ENCODE data around the gene PIK3C3. TPM values are rescaled to one million over a fixed set of nuclear protein-coding genes. Genes with fewer than 3 reads are reported as not detected.
"Not testable (repeated sequence)": the region's sequence is repeated elsewhere in the genome, so short reads cannot be mapped to it uniquely, and the experiment has no call there.

PIK3C3 gene
- polyA plus RNA-seq, 1 donor, result 92.5 TPM

DNA sequence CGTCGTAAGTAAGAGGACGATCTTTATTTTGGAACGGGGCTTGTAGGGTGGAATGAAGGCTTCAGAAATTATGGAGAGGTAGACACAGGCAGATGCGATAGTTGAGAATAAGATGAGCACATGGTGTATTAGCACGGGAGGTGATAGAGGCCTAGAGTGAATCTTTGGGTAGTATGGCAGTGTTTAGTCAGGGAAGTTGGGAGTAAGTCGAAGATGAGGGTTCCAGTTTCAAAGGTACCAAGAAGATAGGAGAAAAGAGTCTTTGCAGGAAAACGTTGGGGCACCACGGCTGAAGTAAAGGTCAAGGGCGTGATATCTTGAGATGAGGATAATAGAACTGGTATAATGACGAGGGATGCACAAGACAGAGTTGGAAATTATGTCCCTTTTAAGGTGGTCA is 654 bp downstream of the PIK3C3 start:
- no peak for DNase-seq

DNA sequence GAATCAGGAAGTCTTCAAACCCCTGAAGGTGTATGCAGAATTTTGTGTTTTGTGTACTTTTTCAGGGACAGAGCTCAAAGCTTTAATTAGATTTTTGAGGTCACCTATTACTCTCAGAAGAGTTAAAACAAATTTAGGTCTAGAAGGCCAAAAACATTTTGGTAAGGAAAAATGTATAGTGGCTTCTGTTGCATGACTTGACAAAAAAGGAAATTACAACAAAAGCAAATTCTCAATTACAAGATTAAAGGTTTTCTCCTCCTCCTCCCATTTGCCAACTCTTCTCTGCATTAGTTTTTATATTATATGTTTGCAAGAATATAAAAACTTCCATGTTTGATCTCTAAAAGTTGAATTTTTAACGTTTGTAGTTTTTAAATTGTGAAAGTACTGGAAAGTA is 4.0 kb downstream of the PIK3C3 start:
- no peak for DNase-seq

DNA sequence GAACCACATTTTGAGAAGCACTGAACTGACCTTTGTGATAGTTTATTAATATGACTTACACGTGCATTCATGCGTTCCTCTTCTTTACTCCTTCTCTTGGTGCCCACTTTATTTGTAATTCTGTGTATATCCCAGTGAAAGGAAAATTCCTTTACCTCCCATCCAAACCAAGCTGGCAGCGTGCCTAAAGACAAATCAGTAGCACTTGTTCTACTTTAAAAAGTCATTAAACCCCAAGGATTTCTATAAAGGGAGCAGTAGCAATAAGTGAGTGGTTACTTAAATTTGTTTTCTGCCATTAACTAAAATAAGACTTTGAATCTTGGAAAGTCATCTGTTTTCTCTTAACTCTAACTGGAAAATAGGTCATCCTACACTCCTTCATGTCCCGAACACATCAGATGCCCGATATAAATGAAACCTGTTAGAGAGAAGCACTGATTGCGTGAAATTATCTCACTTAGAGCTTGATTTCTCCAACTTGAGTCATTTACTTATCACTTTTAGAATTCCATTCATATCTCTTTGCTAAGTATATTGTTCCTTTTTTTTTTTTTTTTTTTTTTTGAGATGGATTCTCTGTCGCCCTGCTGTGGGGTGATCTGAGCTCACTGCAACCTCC is 10.7 kb downstream of the PIK3C3 start:
- no peak for DNase-seq

DNA sequence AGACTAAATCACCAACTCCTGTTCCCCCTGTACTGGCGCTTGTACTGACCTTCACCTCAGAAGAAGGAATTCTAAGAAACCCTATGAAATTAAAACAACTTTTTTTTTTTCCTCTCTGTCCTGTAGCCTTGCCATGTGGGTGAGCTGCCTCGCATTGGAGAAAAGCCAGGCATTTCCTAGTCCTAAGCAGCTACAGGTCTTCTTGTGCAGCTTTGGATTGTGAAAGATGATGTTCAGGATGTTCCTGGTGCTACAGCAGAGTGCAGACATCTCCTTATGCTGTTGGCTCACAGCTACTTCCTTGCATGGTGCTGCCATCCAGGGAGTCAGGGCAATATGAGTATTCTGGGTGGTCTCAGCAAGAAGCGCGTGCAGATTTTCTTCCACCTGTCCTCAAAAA is 11.9 kb downstream of the PIK3C3 start:
- DNase-seq, result no peak

DNA sequence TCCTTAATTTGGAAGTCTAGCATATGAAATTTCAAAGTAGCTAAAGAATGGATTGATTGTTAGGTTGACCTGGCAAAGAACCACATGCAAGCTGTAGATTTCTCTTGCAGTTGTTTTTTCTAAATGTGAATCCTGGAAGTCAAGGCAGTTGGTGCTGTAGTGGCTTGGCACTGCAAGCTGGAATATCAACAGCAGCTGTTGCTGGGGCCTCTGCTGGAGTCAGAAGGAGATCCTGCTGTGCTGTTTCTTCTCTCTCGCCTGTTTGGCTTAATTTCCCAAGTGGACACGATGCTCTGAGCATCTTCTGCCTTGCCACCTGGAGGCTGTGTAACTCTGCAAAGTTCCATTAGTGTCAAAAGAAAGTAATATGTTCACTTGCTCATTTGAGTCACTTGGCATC is 12.6 kb downstream of the PIK3C3 start:
- no peak for DNase-seq

DNA sequence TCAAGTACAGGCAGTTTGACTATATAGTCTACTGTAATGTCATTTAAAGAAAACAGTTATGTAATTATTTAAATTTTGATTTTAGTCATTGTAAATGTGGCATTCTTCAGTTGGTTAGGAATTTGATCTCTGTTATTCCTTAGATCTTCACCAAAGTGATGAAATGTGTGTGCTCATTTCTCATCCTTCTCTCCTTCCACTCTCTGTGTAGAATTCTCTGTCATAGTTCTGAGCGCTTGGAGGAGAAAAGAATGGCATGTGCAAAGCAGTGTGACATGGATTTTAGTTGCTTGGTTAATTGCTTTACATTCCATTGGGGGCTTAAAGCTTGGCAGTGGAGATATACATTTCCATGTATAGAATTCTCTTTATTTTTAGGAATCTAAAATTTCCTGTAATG is 14.8 kb downstream of the PIK3C3 start:
- no peak for DNase-seq

DNA sequence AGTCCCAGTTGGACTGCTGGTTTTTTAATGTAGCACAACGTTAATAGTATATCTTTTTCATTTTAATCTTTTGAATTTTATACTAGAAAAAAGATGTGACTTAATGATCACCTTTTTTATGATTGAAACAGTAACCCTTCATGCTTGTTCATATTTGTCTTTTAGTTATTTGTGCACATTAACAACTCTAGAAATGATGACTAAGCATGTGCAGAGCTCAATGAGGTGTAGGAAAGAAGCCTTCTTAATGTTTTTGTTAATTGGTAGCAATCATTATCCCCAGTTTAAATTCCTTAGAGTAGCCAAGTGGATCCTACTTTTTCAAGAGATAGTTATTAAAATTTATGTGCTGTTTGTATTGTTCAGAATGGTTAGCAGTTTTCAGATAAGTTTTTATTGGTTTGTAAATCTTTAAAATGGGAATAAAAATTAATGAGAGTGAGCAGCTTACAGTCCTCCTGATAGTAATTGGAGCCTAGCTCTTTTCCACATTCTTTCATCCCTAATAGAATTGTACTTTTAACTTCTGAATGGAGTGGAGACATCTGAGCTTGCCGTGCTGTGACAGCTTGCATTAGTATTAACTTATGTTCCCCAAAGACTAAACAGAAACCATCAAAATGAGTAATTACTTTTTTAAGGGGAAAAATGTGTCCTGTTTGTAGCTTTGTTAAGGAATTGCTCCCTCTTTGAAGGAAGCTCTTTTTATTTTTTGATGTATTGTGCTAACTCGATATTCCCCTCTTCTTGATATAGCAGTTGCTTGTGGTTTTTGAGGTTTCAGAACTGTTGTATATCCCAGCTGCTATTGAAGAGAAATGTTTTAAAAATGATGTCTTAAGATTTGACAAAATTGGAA is 17.3 kb downstream of the PIK3C3 start:
- DNase-seq, result peak; percentile 68

DNA sequence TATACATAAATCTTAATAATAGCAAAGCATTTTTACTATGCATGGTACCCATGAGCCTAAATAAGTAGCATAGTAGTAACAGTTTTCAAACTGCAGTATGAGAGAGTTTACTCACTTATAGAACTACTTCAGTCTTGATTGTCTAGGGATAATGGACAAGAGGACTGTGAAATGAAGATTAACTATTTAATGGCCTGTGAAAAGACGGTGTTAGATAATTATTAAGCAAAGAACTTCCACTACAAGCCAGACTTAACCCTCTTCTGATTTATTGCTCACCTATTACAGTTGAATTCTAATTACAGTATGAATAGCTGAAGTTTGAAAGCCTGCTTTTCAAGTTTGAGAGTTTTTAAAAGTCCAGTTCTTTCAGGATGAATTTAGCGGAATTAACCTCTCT is 18.9 kb downstream of the PIK3C3 start:
- no peak for DNase-seq

DNA sequence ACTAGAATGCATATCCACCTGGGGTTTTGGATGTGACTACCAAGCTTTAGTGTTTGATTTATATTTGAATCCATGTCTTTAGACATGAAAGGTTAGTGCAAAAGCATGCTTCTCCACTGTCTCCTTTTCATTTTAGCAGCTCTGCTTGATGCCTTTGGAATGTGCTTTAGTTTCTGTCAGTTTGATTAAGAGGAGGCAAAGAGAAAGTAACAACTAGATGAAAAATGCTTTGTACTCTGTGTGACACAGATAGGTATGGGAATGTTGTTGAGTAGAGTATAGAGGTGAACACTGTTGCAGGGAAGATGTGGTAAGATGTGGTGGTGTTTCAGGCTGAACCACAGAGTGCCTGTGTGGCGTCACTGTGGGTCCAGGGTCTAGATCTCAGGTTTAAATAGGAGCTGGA is 19.8 kb downstream of the PIK3C3 start:
- no peak for DNase-seq

DNA sequence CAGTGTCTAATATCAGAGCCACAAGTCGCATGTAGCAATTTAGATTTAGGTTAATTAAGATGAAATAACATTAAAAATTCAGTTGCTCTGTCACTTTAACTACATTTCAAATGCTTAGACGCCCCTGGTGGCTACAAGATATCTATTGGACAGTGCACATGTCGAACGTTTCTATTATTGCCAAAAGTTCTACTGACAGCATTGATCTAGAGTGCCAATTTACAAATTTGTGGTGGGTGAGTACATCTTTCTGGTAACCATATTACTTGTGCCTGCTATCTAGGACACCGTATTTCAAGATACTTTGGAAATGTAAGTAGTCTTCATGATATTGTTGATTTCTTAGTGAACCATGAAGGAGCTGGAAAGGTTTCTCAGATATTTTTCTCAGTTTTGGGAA is 20.2 kb downstream of the PIK3C3 start:
- no peak for DNase-seq

DNA sequence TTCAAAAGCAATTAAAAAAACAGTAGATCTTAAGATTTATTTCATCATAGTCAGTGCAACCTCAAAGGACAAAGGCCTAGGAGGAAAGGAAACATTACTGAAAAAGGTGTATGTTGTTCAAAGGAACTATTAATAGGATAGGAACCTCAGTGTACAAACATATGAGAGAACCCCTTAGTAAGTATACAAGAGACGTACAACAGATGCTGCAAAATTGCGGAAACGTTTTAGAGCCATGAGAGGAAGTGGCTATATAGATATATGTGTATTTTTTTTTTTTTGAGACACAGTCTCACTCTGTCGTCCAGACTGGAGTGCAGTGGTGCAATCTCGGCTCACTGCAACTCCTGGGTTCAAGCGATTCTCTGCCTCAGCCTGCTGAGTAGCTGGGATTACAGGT is 22.2 kb downstream of the PIK3C3 start:
- no peak for DNase-seq

DNA sequence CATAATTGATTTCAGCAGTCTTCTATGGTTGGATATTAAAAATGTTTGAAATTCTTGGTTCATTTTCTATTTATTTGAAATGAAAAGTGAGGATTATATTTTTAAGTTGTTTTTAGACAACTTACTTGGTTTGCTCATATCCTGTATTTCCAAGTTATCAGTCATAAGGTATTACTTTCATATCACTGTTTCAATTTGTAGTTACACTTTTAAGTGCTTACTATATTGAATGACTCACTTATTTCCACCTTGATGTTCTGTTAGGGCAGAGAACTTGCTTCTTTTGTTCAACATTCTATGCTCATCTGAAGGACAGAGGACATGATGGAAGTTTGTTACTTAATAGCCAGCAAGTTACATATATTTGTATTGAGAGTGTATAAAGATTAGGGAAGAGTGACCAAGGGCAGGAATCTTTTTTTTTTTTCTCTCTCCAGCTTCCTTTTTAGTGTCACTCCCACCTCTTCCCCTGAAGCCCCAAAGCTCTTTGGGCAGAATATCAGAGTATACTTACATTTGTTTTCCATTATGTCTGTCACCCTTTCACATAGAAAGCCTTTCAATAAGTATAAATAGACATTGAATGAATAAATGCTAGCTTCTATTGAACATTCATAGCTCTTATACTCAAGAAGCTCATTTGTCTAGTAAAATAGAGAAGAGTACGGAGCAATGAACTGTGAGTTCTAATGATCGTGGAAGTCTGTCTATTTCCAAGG is 28.1 kb downstream of the PIK3C3 start:
- DNase-seq, result no peak

DNA sequence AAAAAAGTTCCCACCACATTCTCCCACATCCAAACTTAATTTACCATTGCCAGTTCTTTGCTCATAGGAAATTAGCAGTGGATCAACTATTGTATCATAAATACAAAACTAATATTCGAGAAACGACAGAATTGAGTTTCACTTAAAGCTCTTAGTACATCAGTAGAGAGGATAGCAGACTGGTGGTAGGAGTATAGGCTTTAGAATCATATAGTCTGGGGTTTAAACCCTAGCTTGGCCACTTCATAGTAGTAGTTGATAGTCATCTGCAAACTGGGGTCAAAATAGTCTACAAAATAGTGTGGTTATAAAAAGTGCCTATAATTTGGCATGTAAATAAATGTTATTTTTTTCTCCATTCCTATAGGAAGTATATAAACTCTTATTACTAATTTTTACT is 30.9 kb downstream of the PIK3C3 start:
- no peak for DNase-seq

DNA sequence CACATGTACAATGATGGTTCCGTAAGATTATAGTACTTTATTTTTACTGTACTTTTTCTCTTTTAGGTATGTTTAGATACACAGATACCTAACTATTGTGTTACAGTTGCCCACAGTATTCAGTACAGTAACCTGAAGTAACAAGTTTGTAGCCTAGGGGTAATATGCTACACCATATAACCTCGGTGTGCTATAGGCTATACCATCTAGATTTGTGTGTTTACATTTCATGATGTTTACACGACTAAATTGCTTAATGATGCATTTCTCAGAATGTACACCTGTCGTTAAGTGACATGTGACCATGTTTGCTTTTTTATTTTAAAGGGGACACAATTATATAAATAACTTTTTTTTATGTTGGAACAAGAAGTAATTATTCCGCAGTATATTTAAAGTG is 34.5 kb downstream of the PIK3C3 start:
- no peak for DNase-seq

DNA sequence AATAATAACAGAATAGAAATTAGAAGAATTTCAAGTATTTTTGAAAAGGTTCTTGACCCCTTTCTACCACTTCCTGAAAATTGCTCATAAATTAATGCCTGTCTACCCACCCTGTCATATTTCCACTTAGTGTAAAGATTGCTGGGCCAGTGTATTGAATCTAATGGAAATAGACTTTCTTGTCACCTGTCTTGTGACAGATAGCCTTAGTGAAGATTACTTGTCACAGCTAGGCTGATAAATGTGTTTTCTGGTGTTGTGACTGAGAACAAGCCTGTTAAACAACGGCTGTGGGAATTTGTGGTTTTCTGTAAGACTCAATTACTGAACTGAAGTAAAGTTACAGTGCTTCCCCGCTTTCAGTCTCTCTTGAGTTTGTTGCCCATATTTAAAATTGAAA is 37.0 kb downstream of the PIK3C3 start:
- no peak for DNase-seq

DNA sequence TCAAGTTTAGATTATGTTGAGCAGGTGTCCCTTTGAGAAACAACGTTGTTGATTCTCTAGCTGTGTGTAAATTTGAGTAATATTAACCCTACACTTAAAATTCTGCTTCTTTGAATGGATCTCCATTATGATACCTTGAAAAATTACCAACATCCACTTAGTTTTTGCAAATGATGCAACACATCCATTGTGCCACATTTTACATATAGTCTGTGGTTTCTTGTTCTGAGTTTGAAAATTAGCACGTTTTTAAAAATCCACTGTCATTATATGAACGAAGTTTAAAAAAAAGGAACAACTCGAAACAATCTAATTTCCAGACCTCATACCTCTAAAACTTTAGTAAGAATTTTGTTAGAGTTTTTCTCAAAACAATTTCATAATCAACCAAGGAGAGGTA is 37.7 kb downstream of the PIK3C3 start:
- no peak for DNase-seq

DNA sequence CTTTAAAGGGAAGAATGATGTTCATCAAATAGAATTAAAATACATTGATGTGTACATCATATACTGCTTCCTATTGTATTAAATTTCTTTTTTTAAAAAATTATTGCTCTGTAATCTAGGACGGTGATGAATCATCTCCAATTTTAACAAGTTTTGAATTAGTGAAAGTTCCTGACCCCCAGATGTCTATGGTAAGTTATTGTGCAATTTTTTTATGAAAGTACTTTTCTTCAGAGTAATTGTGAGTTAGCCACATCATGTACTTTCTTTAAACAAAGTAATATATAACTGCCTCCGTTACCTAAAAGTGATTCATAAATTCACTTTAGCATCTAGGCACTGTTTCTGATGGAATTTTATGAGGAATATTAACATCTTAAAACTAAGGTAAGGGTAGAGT is 38.1 kb downstream of the PIK3C3 start:
- no peak for DNase-seq

DNA sequence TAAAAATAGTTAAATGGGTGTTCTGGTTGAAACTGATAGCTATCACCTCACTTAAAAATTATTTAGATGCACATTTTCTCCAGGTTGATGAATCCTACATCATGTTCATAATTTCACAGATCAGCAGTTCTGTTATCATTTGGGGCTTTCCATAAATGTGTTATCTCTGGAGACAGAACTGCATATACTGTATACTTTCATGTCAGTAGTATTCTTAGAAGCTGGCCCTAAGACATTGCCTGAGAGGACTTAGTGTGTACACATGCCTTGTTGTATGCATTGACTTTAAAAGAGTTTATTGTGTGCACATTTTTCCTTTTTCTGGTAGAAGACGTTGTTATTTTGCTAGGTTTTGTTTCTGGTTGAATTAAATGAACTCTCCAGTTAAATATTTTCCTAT is 41.0 kb downstream of the PIK3C3 start:
- DNase-seq, result no peak

DNA sequence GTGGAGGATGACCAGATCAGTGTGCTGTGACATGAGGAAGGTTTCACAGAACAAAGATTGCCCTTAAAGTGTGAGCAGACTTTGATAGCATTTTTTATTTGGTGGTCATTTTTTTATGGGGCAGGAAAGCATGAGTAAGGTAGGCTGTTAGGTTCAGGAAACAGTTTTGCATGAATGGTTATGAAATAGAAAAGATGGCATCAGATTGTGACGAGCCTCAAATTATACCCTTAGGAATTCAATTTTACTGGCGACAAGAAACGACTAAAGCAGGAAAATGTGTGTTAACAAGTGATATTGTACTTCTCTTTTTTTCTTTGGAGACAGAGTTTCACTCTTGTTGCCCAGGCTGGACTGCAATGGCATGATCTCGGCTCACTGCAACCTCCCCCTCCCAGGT is 44.7 kb downstream of the PIK3C3 start:
- no peak for DNase-seq

DNA sequence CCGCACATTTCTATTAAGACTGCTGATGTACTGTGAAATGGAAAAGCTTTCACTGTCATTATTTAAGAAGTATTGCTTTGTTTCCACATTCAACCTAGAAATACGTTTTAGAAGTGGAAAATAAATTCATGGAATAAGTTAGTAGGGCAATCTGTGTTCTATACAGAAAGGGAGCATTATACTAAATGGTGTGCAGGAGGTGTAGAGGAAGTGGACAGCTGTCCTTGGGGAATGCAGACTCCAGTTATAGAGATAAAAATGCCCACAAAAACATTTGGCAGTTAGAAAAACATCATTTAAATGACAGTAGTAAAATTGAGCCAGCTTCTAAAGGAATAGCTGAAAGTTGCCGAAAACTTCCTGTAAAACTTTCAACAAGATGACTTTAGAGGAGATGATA is 46.8 kb downstream of the PIK3C3 start:
- DNase-seq, result no peak

DNA sequence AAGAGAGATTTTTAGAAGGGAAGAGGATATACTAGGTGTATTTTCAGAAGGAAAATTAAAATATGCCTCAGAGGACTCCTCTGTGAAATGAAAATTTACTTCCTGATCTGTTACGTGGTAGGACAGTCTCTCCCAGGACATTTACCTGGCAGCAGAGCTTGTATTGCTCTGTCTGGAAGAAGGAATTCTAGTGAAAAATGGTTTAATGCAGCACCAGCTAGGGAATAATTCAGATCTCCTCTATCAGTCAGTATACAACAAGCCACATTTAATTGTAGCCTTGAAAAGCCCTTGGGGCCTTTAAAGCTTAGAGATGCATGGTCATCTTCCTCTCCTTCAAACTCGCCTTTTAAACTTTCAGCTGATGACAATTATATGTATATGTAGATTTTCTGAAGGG is 49.6 kb downstream of the PIK3C3 start:
- no peak for DNase-seq

DNA sequence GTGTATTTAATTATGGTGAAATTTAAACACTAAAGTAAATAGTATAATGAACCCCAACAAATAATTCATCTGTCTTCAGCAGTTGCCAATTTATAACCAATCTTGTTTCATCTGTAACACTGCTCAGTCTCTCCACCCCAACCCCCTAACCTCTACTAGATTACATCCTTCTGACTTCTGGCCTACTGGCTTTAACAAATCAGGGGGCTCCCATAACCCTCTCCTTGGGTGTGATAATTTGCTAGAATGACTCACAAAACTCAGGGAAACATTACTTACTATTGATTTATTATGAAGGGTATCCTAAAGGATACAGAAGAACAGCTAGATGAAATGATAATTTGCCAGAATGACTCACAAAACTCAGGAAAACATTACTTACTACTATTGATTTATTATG is 50.7 kb downstream of the PIK3C3 start:
- no peak for DNase-seq

DNA sequence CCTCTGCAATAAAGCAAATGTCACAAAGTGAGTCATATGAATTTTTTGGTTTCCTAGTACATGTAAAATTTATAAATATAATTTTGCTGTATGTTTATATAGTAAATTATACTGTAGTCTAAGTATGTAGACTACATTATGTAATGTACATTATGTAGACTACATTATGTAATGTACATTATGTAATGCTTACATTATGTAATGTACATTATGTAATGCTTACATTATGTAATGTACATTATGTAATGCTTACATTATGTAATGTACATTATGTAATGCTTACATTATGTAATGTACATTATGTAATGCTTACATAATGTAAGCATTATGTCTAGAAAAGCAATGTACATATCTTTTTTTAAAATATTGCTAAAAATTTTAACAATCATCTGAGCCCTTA is 54.4 kb downstream of the PIK3C3 start:
- not testable (repeated sequence) for DNase-seq
